Pulmonary artery endothelial cell (primary cell): ENCODE data around the gene PTPRD. TPM values are rescaled to one million over a fixed set of nuclear protein-coding genes. Genes with fewer than 3 reads are reported as not detected.

Experiments
- DNase-seq: peaks from one replicate; pipeline ENCODE4 v3.0.0-alpha.2; 2011; ENCODE audit warnings: low read depth, low spot score
- total RNA-seq: library from RNA; depleted of rRNA; stranded (reverse); fragments of >200 nt; gene quantifications from 2 replicates; pipeline ENCODE4 v1.2.3, GENCODE V29; 2014

The PTPRD gene
- total RNA-seq, 1 donor from 2014 or later, result 1.5 TPM

DNA sequence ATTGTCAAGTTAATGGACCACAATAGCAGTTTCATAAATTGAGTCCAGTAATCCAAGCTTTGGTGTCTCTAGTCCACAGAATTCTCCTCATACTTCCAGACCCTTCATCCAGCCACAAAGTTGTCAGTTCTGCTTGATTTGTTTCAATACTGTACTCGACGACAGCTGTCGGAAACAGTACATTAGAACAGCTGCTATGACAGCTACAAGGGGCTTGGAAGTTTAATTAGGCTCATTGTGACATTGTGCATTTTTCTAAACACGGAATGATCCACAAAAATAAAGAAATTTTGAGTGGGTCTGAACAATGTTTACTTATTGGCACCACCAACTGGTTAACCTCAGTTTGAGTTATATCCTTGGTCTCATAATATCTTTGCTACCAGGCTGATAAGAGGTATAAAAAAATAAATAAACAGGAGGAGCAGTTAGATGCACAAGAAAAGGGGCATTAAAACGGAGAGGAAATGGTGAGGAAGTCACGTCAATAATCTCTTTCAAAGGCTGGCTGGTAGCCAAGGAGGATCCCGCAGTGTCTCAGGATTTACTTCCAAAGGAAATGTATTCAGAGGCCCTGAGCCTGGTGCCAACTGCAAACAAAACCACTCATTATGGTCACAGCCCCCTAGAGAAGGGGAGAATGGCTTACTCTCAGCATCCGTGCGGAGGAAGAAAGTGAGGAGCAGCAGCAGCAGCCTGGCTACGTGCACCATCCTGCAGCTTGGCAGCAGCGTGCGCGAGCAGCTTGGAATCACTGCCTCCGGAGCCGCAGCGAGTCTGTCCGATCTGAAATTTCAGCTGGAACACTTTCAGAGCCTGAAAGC lies 1879.5 kb downstream of the PTPRD start:
- no peak for DNase-seq

DNA sequence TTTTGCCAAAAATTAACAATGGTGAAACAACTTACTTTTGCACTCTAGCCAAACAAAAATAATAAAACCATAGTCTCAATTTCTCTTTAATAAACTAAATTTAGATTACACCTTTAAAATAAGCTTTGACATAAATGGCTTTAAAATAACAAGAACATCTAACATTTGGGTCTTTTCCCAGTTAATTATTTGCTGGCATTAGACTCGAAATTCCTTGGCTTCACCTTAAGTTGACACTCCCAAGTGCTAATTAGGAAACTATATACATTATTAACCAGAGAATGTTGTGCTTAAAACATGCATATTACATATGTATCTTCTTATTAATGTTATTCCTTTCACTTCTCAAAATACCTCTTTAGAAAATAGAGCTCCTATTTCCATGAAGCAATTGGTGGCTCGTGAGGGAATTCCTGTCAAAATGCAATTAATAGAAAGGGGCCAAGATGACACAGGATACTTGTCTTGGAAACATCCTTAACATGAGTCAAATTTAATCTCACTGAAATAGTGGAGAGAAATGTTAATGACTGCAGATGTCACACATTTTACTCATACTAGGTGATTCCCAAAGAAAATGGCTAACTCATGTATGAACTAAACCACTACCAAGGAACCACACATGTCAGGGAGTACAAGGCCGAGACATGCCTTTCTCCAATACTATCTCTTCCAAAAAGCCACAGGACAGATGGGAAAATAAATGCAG lies 1880.3 kb downstream of the PTPRD start:
- no peak for DNase-seq

DNA sequence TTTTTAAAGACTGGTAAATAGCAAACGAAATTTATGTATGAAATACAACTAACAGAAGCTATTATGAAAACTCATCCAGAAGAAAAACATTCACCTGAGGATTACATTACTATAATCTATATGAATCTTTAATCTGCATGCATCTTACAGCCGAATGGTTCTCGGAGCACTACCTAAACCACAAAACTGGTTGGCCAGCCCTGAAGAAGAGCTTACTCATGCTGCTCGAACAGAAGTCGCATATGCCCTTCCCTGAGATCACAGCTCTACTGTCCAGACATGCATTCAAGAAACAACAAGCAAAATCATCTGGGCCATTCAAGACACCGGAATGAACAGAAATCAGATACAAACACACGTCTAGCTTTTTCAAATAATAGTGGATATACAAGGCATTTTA lies 1882.2 kb downstream of the PTPRD start:
- DNase-seq, result no peak

DNA sequence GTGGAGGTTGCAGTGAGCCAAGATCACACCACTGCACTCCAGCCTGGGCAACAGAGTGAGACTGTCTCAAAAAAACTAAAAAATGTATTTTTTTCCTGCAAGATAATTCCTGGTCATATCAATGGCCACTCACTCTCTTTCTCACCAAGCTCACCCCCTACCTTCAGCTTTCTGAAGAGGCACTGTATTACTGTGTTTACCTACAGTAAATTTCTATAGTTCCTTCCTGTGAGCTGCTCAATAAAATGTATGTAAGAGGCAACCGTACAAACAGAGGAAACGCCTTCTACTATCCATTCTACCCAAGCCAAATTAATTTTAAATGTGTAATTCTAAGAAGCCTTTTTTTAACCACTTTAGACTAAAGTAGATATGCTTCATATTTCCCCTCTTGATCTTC lies 1883.9 kb downstream of the PTPRD start:
- DNase-seq, result no peak

GRCh38 chr9:8727191-8727590 lies 1885.6 kb downstream of the PTPRD start:
- no peak for DNase-seq

DNA sequence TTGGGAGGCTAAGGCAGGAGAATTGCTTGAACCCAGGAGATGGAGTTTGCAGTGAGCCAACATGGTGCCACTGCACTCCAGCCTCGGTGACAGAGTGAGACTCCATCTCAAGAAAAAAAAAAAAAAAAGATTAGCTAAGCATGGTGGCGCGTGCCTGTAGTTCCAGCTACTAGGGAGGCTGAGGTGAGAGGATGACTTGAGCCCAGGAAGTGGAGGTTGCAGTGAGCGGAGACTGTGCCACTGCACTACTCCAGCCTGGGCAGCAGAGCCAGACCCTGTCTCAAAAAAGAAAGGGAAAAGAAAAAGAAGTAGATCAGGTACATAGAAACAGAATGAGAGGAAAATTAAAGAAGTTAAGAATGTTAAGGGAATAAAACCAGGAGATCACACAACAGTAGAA lies 1886.1 kb downstream of the PTPRD start:
- DNase-seq, result no peak

DNA sequence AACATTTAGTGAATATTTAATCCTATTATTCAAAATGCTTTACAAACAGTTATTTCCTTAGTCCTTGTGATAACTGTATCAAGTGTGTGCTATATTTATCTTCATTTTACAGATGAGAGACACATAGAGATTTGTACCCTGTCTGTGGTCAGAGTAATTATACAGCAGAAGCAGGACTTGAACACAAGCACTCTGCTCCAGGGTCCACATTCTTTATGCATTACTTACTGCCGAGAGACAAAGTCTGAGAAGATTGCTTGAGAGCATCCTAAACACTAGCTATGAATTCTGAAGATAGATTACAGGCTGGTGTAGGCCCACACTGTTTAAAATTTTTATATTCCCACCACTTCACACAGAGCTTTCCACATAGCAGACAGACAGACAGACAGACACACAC lies 1887.2 kb downstream of the PTPRD start:
- DNase-seq, result no peak

GRCh38 chr9:8724284-8725018 lies 1888.4 kb downstream of the PTPRD start:
- DNase-seq, result no peak

GRCh38 chr9:8723195-8723594 lies 1889.6 kb downstream of the PTPRD start:
- DNase-seq, result no peak

DNA sequence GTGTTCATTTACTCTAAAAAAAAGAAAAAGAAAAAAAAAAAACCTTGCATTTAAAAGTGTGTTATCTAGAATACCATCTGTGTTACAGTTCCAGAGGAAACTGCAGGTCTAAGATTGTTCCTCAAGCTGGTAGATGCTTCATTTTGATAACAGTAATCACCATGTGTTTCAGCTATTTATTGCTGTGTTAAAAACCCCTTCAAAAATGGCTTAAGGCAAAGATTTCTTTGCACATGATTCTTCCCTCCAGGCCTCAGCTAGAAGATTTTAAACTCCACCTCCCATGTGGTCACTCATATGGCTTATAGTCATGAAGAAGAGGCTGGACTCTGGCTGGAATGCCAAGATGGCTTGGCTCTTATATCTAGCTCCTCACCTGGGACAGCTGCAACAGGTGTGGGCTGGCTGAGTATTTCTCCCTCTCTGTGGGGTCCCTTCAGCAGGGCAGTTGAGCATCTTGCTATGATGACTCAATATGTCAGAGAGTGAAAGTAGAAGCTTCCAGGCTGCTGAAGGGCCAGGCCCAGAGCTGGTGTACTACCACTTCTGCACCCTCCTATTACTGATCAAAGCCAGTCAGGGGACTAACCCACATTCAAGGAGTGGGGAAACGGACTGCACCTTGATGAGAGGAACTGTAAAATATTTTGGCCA lies 1892.8 kb downstream of the PTPRD start:
- DNase-seq, result no peak

GRCh38 chr9:8718121-8718725 lies 1894.6 kb downstream of the PTPRD start:
- no peak for DNase-seq

GRCh38 chr9:8717146-8717545 lies 1895.7 kb downstream of the PTPRD start:
- no peak for DNase-seq

DNA sequence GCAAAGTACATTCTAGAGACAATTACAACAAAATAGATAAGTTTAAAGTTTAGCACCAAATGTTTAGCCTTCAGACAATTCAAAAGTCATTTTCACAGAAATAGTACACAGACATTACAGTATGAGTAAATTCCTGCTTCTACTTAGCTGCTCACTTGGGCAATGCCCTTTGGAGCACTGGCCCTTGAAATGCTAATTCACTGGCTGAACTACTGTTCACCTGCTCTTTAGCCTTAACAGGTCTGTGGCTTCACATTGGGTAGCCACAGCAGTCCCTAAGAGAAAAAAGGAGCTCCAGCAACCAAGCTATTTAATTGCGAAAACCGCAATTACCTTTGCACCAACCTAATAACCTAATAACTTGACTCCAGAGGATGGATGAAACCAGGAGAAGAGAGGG lies 1897.0 kb downstream of the PTPRD start:
- no peak for DNase-seq

DNA sequence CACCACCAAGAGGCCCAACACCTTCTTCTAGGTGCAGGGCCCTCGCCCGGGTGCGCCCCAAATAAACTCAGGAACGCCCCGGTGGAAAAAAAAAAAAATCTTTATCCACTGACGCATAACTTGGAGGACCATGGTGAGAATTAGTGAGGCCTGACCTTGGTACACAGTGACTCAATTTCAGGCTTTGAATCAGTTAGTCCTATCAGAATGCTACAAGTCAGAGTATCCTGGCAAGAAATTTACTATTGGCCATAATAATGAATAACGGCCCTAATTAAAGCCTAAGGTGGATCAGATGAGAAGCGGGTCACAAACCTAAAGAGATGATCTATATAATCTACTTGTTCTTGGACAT lies 1899.0 kb downstream of the PTPRD start:
- DNase-seq, result no peak

- no peak for DNase-seq
Measured at GRCh38 chr9:8713149-8713810, 1899.5 kb downstream of the PTPRD start.

GRCh38 chr9:8709731-8710130 lies 1903.1 kb downstream of the PTPRD start:
- no peak for DNase-seq

DNA sequence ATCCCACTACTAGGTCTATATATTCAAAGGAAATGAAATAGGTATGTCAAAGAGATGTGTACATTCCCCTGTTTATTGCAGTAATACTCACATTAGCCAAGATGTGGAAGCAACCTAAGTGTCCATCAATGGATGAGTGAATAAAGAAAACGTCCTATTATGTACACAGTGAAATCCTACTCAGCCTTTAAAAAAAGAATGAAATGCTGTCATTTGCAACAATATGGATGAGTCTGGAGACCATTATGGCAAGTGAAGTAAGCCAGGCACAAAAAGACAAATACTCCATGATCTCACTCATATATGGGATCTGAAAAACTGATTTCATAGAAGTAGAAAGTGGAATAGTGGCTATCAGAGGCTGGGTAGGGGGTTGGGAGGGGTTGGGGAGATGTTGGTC lies 1904.1 kb downstream of the PTPRD start:
- no peak for DNase-seq

DNA sequence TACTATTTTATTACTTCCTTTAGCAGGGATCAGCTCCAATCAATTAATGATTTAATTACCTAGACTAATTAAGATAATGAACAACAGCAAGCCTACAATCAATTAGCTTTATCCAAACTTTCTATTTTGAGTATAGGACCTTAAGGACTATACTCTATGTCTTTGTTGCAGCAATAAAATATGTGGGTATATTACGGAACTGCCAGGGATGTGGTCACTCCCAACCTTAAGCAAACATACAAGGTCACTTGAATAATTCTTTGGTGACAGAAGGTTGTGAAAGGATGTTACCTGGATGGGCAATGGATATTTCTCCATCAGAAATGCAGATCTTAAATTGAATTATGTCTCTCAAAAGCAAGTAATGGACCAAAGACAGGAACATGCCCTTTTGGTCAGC lies 1905.8 kb downstream of the PTPRD start:
- DNase-seq, result no peak

GRCh38 chr9:8706531-8706930 lies 1906.3 kb downstream of the PTPRD start:
- DNase-seq, result no peak

DNA sequence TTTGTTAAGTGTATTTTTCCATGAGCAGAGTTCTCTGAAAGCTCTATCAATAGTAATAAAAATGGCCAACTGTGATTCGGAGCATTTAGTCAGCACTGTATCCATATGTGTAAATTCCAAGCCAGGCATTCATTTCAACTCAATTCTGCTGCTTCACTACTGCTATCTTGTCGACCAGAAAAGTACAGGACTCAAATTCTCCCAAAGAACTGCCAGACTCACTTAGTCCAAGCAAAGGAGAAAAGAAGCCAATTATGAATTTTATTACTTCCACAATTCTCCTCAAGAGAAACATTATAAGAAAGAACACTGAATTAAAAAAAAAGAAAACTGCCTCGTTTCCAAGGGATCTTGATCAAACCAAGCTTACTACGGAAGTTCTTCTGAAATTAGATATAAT lies 1906.9 kb downstream of the PTPRD start:
- no peak for DNase-seq

DNA sequence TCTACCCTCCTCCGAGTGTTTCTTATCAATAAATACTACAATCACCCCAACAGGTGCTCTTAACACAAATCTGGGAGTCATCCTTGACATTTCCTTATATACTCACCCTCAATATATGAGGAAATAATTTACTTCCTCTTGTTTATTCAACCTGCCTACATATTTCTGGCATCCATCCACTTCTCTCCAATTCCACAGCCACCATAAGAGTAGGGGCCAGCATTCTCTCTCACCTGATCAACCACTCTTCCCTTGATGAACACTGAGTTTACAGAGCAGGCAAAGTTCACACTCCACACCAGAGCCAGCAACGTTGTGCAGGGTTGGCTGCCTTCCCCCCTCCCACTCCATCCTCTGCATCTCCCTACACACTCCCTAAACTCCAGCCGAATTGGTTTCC lies 1908.9 kb downstream of the PTPRD start:
- no peak for DNase-seq
